ENCODE measurements around the gene IL36G.

DNA sequence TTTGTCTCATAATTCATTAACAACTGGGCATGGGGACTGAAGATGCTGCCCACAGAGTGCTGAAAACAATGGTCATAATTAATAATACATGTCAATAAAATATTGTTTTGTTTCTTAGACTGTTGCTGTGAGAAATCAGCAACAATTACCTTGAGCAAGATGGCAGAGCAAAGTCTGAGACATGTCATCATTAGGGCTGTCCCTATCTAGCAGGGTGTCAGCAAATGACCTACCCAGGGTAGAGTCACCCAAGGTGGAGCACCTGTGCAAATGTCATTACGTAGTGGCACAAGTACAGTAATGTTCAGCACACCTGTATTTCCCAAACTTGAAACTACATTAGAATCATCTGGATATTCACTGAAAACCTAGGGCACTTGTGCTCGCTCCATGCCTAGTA lies 16.8 kb downstream of the IL36G start:
- TF ChIP-seq CTCF (IDR thresholded peaks at IDR 0.05) = no peak
- no peak for TF ChIP-seq POLR2A (IDR thresholded peaks at IDR 0.05)
